ENCODE results near the gene LRRC23. TPM values are rescaled to one million over a fixed set of nuclear protein-coding genes. Genes with fewer than 3 reads are reported as not detected.

Gene LRRC23
- total and polyA plus RNA-seq, 9 of the 15 experiments (the other 6 are each of a cell fraction or from before 2014, with no cell fraction given) = 2.2 to 7.0 (median 3.0) TPM

DNA sequence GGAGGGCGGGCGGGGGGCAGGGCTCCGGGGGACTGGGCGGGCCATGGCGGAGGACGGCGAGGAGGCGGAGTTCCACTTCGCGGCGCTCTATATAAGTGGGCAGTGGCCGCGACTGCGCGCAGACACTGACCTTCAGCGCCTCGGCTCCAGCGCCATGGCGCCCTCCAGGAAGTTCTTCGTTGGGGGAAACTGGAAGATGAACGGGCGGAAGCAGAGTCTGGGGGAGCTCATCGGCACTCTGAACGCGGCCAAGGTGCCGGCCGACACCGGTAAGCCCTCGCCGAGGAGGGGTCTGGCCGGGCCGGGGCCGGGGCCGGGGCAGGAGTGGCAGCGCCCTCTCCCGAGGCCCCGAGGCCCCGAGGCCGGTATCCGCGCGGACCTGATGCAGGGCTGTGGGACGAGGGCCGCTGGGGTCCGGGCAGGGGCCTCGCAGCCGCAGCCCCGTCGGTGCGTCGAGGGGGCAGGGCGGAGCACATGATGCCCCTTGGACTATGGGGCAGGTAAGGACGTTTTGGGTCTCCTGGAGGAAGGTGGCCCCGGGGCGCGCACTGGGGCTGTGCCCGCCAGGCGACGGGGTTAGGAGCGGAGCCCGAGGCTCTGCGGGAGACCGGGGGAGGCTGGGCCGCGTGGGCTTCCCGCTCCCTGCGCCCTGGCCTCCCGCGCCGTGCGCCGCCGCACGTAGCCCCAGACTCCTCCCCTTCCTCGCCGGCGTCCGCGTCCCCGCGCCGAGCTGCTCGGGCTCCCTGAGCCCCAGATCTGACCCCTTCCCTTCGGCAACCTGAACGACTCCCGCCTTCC is 37.0 kb upstream of the LRRC23 start, which contains the start of gene TPI1 (continued):
- TF ChIP-seq TEAD4 (IDR thresholded peaks at IDR 0.05; ENCODE audit: low read length) = no peak
- peak; percentile 58; the same call in 1 of the 2 replicates for TF ChIP-seq TEAD4 (CRISPR knock-in tag; IDR thresholded peaks at IDR 0.05; ENCODE audit: borderline replicate concordance)
- TF ChIP-seq, protein P1, sequence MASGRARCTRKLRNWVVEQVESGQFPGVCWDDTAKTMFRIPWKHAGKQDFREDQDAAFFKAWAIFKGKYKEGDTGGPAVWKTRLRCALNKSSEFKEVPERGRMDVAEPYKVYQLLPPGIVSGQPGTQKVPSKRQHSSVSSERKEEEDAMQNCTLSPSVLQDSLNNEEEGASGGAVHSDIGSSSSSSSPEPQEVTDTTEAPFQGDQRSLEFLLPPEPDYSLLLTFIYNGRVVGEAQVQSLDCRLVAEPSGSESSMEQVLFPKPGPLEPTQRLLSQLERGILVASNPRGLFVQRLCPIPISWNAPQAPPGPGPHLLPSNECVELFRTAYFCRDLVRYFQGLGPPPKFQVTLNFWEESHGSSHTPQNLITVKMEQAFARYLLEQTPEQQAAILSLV (tag; IDR thresholded peaks at IDR 0.05) = no peak
- peak; percentile 98 for TF ChIP-seq POLR2B (IDR thresholded peaks at IDR 0.05; ENCODE audit: low read depth, partially characterized antibody)
- peak; percentile 45; the same call in 1 of the 2 replicates for TF ChIP-seq ZNF12 (CRISPR knock-in tag; IDR thresholded peaks at IDR 0.05)
- no peak for TF ChIP-seq RUNX1 (IDR thresholded peaks at IDR 0.05; ENCODE audit: low read depth)
- TF ChIP-seq FUS (optimal IDR thresholded peaks at IDR 0.05; ENCODE audit: low read depth, low read length) = peak; percentile 97
- TF ChIP-seq, protein P2, sequence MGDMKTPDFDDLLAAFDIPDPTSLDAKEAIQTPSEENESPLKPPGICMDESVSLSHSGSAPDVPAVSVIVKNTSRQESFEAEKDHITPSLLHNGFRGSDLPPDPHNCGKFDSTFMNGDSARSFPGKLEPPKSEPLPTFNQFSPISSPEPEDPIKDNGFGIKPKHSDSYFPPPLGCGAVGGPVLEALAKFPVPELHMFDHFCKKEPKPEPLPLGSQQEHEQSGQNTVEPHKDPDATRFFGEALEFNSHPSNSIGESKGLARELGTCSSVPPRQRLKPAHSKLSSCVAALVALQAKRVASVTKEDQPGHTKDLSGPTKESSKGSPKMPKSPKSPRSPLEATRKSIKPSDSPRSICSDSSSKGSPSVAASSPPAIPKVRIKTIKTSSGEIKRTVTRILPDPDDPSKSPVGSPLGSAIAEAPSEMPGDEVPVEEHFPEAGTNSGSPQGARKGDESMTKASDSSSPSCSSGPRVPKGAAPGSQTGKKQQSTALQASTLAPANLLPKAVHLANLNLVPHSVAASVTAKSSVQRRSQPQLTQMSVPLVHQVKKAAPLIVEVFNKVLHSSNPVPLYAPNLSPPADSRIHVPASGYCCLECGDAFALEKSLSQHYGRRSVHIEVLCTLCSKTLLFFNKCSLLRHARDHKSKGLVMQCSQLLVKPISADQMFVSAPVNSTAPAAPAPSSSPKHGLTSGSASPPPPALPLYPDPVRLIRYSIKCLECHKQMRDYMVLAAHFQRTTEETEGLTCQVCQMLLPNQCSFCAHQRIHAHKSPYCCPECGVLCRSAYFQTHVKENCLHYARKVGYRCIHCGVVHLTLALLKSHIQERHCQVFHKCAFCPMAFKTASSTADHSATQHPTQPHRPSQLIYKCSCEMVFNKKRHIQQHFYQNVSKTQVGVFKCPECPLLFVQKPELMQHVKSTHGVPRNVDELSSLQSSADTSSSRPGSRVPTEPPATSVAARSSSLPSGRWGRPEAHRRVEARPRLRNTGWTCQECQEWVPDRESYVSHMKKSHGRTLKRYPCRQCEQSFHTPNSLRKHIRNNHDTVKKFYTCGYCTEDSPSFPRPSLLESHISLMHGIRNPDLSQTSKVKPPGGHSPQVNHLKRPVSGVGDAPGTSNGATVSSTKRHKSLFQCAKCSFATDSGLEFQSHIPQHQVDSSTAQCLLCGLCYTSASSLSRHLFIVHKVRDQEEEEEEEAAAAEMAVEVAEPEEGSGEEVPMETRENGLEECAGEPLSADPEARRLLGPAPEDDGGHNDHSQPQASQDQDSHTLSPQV (IDR thresholded peaks at IDR 0.05) = peak; percentile 58; the same call in 1 of the 2 replicates
- TF ChIP-seq L3MBTL2 (IDR thresholded peaks at IDR 0.05) = peak; percentile 83
- TF ChIP-seq, protein P3, sequence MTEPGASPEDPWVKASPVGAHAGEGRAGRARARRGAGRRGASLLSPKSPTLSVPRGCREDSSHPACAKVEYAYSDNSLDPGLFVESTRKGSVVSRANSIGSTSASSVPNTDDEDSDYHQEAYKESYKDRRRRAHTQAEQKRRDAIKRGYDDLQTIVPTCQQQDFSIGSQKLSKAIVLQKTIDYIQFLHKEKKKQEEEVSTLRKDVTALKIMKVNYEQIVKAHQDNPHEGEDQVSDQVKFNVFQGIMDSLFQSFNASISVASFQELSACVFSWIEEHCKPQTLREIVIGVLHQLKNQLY (CRISPR knock-in tag; conservative IDR thresholded peaks at IDR 0.05) = no peak
- TF ChIP-seq PRPF4 (IDR thresholded peaks at IDR 0.05; ENCODE audit: insufficient read depth, low read depth, low read length, poor library complexity, severe bottlenecking) = peak; percentile 41
- TF ChIP-seq HNRNPK (IDR thresholded peaks at IDR 0.05; ENCODE audit: low read depth, low read length, poor library complexity, severe bottlenecking) = peak; percentile 26
- peak in 1 of 2 experiments; percentile 39; a peak in 1 of 4 replicates for TF ChIP-seq CSDE1 (IDR thresholded peaks at IDR 0.05)
- peak; percentile 98 for TF ChIP-seq KDM5B (IDR thresholded peaks at IDR 0.05; ENCODE audit: insufficient replicate concordance, low read depth, low read length)
- no peak for TF ChIP-seq LCOR (CRISPR knock-in tag; IDR thresholded peaks at IDR 0.05)
- no peak; the same call in 1 of the 2 replicates for TF ChIP-seq FOXP1 (CRISPR knock-in tag; IDR thresholded peaks at IDR 0.05)
- TF ChIP-seq CHD1 (IDR thresholded peaks at IDR 0.05; ENCODE audit: low read length) = peak; percentile 81
- peak; percentile 45; the same call in 1 of the 2 replicates for TF ChIP-seq GABPB1 (CRISPR knock-in tag; IDR thresholded peaks at IDR 0.05)
- TF ChIP-seq, protein P4, sequence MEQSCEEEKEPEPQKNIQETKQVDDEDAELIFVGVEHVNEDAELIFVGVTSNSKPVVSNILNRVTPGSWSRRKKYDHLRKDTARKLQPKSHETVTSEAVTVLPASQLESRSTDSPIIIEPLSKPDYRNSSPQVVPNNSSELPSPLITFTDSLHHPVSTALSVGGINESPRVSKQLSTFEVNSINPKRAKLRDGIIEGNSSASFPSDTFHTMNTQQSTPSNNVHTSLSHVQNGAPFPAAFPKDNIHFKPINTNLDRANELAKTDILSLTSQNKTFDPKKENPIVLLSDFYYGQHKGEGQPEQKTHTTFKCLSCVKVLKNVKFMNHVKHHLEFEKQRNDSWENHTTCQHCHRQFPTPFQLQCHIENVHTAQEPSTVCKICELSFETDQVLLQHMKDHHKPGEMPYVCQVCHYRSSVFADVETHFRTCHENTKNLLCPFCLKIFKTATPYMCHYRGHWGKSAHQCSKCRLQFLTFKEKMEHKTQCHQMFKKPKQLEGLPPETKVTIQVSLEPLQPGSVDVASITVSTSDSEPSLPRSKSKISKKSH (CRISPR knock-in tag; IDR thresholded peaks at IDR 0.05) = no peak
- TF ChIP-seq TEAD2 (tag; IDR thresholded peaks at IDR 0.05) = no peak
- no peak for TF ChIP-seq ZNF282 (CRISPR knock-in tag; IDR thresholded peaks at IDR 0.05)
